ENCODE results near the gene MOB1A.
"Not testable (repeated sequence)": the region's sequence is repeated elsewhere in the genome, so short reads cannot be mapped to it uniquely, and the experiment has no call there.

Gene MOB1A

DNA sequence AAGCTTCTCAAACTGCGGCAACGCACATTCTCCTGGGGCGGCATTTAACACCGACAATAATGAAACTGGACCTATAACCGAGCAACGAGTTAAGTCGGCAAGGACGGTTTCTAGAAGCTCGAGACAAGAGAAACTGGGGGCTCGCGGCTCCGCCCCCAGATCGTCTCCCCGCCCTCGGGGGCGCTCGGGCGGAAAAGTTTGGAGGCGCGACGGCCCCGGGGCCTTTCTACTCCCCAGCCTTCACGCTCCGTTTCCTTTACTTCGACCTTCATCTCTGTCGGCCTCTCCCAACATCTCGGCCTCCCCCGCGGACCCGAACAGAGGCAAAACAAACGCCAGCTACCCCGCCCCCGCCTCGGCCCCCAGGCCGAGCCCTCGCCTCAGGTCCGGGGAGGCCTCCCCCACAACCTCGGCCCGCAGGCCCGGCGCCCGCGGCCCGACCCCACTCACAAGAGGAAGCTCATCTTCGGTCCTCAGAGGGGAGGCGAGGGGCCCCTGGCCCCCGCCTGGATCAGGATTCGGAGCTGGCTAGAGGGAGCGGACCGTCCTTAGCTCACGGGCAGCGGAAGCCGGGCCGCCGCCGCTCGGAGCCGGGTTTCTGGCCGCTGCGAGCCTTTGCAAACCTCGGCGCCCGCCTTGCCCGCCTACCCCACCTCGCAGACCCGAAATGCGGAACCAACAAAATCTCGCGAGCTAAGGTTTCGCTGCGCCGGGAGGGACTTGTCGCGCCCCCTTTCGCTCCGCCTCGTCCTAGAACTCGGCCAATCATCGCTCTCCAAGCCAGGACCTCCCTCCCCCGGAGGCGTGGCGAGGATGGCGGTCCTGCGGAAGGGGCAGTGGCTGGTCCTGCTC, at the start of gene MOB1A:
Gene MOB1A, minus strand, starts transcription at position 669 of the 852 bp plus-strand sequence. Its CDS starts 205 bp downstream, at position 464.
- DNase-seq, result peak; percentile 87

DNA sequence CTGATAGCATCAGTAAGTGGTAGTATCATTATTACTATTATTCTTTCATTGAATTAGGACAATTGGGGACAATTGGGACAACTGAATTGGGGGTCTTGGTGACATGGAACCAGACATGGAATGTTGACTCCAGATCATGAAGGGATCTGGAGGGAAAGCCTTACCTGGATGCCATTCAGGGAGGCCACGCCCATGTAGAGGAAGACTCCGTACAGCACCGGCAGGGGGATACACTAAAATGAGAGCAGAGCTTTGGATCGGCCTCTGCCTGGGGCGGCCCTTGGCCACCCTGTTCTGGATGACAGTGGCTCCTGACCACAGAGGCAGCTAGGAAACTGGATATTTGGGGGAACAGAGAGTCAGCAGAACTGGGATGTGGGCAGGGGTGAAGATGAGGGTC, 49.0 kb upstream of the MOB1A start:
- DNase-seq, result no peak

DNA sequence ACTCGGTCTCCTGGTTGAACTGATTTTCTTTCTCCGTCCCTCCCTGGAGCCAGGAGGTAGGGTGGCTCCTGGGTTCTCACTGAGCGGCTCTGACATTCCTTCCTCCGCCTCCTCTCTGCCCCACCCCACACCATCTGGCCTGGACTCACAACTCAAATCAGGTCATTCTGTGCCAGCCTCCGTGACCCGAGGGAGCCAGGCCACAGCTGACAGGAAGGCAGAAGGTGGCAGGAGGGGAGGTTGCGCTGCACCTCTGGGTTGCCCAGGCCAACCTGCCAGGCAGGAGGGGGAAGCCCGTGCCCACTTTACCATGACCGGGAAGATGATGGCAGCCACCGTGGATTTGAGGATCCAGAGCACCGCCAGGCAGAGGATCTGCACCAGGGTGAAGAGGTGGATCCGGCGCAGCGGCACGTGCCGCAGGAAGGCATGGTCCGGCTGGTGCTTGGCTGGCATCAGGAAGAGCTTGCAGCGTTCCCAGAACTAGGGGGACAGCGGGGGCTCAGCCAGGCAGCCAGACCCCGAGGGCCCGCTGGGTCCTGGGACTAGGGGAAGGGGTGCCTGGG, 48.1 kb upstream of the MOB1A start:
- no peak for DNase-seq

DNA sequence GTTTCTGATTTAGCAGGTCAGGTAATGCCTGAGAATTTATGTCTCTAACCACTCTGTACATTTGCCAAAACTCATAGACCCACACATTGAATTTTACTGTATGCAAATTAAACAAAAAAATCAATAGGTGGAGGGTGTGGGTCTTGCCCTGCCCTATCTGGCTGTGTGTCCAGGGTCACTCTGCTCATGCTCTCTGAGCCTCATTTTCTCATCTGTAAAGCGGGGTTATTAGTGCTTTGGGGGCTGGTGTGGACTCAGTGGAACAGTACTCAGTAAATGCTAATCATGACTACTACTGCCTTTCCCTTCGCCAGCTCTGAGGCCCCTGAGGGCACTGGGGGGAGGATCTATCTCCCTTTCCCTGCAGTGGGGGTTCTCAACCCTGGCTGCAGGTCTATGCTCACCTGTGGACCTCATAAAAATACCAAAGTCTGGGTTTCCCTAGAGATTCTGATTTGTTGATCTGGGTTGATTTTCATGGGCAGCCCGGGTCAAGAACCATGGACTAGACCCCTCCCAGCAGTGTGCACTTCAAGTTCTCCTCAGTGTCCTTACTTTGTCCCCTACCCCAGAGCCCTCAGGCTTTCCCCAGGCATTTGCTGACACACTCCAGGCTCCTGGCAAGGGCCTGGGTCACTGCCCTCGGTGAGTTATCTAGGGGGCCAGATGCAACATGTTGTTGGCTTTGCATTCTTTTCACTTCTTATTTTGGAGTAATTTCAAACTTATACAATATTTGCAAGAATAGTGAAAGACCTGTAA, 47.2 kb upstream of the MOB1A start:
- no peak for DNase-seq

DNA sequence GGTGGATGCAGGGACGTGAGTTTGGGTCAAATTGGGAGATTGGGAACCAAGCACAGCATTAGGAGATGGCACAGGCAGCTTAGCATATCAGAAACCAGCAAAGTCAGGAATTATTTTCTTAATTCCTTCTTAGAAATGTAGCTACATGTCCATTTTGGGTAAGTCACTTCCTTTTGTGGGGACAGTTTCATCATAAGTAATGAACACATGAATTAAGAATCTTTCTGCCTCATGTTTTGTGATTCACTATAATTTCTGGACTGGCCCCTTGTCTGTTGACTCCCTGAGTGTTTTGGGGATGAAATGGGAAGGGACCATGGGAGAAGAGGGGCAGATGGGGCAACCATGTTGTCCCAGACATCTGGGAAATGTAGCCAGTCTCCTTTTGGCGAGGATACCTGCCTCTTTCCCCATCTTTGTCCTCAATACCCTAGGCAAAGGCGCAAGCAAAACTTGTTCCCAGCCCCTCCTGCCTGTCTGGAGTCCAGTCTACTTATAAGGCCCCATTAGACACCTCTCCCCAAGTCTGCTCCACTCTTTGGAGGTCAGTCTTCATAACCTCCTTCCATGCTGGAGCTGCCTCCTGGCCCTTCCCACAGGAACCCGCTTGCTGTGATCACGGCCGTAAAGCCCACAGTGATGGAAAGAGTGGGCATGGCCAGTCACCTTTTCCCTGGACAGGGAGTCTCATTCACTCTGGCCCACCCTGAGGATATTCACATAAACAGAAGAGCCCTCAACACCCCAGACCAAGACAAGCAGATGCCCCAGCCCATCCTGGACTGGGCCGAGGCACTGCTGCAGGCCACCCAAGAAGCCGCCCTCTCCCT, 45.5 kb upstream of the MOB1A start:
- no peak for DNase-seq

DNA sequence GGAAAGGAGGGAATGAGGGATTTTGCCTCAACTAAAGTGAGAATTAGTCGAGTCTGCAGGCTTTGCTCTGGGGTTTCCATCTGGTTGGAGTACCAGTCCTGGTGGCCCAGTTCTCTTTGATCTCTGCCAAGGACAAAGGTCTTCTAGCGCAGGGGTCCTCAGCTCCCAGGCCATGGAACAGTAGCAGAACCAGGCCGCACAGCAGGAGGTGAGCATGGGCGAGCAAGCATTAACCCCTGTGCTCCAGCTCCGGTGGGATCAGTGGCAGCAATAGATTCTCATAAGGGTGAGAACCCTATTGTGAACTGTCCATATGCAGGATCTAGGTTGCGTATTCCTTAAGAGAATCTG, 43.6 kb upstream of the MOB1A start:
- no peak for DNase-seq

DNA sequence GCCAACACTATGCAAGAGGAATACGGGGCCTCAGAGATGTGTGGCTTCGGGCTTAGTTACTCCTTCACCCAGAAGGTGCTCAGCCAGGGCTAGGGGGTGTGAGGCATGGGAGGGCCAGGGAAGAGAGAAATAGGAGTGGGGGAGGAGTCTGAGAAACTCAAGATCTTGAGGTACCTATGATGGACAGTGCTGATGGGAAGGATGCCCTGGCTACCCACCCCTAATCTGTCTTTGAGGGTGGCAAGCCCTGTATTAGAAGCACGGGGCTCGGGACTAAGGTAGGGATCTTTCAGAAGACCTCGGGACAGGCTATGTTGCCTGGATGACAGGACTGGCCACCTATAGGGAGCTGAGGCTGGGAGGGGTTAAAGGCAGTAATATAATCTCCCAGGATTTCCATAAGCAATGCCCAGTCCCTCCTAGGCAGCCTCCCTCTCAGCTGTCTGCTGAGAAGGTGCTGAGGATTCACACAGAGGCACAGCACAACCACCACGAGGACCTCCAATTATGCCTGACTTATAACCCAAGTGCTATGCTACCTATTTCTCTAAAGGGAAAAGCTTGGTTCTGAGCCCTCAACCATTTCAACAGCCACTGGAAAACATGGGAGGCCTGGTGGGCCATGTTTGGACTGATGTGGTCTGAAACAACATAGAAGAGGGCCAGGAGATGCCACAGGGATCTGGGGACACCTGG, 43.1 kb upstream of the MOB1A start:
- no peak for DNase-seq

DNA sequence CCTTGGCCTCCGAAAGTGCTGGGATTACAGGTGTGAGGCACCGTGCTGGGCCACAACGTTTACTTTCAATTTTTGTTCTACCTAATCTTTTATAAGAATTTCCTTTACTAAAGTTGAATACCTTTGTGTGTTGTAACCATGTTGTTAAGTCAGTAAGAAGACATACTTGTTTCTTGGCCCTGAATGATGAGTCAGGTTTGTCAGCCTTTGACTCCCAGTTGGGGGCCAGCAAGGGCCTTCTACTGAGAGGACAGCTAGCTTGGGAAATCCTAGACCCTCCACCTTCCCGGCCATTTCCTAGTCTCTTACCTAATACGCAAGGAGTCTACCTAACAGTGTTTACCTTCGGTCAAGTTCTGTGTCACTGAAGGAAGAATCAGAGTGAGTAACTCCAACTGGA, 42.4 kb upstream of the MOB1A start:
- DNase-seq, result no peak

DNA sequence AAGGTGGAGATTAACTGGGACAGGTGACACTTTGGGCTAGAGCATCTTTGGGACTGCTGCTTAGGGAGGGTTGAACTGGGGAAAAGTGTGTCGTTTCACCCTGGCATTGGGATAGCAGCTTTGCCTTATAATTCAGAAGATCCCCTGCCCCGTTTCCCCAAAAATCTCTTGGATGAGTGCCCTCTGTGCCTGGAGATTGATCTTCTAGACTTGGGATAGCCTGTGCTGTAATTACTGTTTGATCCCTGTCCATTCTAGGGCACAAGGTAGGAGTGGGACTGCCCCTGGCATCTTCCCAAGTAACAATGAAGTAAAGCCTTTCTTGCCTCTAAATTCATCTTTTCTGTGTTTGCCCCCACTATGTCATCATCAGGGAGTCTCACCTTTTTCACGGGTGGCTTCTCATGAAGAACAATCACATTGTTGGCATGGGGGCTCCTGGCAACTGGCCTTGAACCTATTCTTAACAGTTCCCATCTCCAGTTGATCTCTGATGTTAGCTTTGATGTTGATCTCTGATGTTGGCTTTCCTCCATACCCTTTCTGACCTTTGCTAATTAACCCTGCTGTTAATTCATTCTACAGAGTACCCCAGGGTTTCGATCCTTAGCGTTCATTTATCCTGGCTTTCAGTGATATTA, 41.3 kb upstream of the MOB1A start:
- no peak for DNase-seq

DNA sequence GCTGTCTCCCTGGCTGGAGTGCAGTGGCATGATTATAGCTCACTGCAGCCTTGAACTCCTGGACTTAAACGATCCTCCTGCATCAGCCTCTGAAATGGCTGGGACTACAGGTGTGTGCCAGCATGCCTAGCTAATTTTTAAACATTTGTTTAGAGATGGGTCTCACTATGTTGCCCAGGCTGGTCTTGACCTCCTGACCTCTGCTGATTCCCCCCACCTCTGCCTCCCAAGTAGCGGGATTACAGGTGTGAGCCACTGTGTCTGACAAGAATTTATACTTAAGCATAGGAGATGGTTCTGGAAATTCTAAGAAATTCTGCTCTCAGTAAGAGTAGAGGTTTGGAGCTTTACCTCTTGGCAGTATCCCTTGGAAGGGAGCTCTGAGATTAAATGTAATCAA, 38.0 kb upstream of the MOB1A start:
- no peak for DNase-seq

DNA sequence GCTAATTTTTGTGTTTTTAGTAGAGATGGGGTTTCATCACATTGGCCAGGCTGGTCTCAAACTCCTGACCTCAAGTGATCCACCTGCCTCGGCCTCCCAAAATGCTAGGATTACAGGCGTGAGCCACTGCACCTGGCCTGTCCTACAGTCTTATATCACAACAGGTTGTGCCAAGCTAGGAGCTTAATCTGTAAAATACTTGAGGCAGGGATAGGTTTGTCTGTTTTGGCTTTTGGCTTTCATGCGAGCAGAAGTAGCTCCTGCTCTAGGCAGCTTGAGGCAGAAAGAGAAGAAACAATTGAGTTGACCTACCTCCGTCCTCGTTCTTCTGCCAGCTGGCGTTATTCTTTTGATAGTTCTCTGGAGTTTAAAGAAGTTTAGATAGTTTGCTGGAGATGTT, 37.1 kb upstream of the MOB1A start:
- DNase-seq, result not testable (repeated sequence)

DNA sequence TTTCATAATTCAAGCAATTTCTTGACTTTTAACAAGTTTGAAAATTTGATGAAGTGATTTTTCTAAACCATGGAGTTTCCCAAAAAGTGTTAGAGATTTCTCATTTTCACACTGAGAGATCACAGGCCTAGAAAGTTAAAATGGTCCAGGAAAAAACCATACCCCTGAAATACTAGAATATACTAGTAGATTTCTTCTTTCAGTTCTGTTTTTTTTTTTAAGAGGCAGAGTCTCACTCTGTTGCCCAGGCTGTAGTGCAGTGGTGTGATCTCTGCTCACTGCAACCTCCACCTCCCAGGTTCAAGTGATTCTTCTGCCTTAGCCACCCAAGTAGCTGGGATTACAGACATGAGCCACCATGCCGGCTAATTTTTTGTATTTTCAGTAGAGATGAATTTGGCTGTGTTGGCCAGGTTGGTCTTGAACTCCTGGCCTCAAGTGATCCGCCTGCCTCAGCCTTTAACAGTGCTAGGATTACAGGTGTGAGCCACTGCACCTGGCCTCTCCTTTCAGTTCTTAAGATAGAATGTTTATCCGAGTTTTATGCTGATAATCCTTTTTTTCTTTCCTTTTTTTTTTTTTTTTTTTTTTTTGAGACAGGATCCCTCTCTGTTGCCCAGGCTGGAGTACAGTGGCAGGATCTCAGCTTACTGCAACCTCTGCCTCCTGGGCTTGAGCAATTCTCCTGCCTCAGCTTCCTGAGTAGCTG, 34.2 kb upstream of the MOB1A start:
- no peak for DNase-seq

DNA sequence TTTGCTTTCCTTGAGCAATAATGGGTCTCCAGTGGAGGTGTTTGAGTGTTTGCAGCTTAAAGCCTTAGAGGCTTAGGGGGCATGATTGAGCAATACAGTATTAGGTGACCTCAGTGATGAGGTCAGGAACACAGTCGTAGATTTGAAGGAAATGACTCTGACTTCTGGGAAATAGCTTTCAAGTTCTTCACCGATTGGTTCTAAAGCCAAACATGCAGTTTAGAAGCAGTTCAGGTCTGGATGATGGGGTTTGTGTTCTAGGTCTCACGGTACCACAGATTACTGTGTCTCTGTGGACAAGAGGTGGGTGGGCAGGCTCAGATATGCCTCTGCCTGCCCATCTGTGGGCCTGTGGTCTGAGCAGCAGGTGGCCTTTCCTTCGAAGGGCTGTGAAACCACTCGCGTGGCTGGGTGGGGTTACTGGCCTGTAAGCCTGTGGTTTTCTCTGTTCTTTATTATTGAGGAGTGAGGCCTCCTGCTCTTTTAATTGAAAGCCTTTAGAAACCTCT, 27.6 kb upstream of the MOB1A start:
- DNase-seq, result no peak

DNA sequence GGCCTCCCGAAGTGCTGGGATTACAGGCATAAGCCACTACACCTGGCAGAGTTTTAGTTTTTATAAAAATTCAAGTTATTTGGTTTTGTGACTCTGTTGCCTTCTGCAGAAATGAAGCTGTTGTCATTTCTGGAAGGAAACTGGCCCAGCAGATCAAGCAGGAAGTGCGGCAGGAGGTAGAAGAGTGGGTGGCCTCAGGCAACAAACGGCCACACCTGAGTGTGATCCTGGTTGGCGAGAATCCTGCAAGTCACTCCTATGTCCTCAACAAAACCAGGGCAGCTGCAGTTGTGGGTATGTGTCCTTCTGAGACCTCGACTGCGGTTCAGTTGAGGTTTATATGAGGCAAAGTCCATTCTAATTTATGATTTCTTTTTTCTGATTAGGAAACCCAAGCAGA, 26.9 kb upstream of the MOB1A start:
- DNase-seq, result no peak

DNA sequence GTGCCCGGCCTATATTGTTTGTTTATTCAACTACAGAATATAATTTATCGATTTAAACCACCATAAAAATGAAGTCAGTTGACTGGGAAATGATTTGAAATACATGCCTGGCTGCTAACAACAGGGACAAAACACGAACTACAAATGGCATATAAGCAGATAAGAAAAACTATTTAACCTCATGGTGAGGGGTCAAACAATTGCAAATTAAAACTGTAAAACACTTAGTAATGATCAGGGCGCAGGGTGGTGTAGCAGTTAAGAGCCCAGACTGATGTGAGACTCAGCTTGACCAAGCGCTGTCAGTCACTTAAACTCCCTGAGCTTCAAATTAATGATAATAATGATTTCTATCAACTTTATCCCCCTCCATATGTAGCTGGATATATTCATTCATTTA, 26.4 kb upstream of the MOB1A start:
- DNase-seq, result no peak

DNA sequence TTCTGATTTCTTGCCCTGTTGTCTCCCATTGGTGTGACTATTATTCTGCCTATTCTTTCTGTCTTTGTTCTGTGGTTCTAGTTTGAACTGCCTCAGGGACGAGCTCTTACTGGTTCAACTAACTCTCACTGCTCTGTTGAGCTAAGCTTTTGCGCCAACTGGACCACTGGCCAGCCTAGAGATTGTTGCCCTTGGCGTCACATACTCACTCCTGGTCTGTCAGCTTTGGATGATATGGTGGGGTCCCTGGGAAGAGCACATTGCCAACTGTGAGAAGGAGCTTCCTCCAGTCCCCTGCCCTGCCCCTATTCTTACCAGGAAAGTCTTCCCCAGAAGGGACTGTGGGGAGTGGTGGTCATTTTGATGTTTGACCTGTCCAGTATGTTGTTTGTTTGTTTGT, 25.8 kb upstream of the MOB1A start:
- DNase-seq, result no peak

DNA sequence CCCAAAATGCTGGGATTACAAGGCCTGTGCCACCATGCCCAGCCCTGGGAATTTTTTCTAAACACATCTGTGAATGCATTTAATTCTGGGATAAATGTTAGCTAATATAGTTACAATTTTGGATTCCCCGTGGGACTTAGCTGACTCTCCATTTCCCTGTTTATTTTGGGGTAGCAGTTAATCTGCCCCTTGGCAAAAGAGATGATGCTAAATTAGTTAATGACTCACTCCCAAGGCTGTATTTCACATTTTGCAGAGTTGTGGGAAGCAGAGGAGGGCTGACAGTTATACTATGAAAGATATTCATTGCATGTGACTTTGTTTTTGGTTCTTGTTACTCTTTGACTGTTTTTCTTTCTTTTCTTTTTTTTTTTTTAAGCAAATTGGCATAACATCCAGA, 22.9 kb upstream of the MOB1A start:
- DNase-seq, result no peak

DNA sequence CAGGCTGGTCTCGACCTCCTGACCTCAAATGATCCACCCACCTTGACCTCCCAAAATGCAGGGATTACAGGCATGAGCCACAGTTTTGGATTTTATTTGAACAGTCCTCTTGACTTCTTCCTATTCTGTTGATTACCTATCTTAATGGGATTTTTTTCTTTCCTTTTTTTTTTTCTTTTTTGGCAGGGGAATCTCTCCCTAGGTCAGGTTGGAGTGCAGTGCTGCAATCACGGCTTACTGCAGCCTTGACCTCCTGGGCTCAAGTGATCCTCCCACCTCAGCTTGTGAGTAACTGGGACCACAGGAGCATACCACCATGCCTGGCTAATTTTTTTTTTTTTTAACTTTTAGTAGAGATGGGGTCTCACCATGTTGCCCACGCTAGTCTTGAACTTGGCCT, 22.5 kb upstream of the MOB1A start:
- DNase-seq, result no peak

DNA sequence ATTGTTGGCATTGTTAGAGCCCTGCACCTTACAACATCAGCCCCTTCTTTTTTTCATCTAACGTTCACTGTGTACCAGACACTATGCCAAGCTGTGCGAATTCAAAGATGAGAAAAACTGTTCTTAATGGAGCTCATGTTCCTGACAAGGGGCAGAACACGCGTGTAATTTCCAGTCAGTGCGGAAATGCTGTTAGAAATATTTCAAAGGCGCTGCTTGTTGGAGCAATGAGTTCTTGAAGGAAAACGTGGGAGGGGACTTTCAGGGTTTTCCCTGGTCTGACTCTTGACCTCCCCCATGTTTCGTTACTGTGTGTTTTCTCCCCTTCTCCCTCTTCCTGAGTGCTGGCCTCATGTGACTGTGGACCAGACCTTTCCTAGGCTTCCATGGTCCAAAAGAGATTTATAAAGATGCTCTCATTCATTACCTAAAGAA, 21.2 kb upstream of the MOB1A start:
- no peak for DNase-seq

DNA sequence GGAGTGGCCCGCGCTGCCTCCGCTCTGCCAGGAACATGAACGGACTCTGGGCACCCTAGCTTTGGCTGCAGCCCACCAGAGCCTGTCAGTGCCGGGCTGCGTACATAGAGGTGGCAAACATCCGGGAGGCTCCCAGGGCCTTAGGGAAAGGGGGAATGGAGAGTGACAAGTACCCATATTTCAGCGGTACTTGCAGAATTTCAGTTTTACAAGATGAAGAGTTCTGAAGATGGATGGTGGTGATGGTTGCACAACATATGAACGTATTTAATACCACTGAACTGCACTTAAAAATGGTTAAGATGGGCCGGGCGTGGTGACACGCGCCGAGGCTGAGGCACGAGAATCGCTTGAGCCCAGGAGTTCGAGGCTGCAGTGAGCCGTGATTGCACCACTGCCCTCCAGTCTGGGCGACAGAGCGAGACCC, 20.6 kb upstream of the MOB1A start:
- no peak for DNase-seq
